DND-41 (cell line): ENCODE results near the gene TBC1D2B.

Source experiments
- EZH2 ChIP-seq: IDR thresholded peaks from 3 replicates; pipeline ENCODE4 v1.6.1; 2012; ENCODE audit warnings: borderline replicate concordance, low read depth, mild to moderate bottlenecking, moderate library complexity, low read length, inconsistent platforms; ENCODE audit not compliant: severe bottlenecking
- TF ChIP-seq, protein P1 (sequence below): IDR thresholded peaks from 2 replicates; pipeline ENCODE4 v1.5.1; 2012; ENCODE audit warnings: borderline replicate concordance, low read length, moderate library complexity, mild to moderate bottlenecking; ENCODE audit not compliant: poor library complexity, severe bottlenecking; ENCODE audit errors: extremely low read depth

GRCh38 chr15:78102211-78102610, 24.7 kb upstream of the TBC1D2B start:
- TF ChIP-seq, protein P1, sequence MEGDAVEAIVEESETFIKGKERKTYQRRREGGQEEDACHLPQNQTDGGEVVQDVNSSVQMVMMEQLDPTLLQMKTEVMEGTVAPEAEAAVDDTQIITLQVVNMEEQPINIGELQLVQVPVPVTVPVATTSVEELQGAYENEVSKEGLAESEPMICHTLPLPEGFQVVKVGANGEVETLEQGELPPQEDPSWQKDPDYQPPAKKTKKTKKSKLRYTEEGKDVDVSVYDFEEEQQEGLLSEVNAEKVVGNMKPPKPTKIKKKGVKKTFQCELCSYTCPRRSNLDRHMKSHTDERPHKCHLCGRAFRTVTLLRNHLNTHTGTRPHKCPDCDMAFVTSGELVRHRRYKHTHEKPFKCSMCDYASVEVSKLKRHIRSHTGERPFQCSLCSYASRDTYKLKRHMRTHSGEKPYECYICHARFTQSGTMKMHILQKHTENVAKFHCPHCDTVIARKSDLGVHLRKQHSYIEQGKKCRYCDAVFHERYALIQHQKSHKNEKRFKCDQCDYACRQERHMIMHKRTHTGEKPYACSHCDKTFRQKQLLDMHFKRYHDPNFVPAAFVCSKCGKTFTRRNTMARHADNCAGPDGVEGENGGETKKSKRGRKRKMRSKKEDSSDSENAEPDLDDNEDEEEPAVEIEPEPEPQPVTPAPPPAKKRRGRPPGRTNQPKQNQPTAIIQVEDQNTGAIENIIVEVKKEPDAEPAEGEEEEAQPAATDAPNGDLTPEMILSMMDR = no peak
- TF ChIP-seq EZH2 = no peak
